ENCODE results near the gene APBA2.

DNA sequence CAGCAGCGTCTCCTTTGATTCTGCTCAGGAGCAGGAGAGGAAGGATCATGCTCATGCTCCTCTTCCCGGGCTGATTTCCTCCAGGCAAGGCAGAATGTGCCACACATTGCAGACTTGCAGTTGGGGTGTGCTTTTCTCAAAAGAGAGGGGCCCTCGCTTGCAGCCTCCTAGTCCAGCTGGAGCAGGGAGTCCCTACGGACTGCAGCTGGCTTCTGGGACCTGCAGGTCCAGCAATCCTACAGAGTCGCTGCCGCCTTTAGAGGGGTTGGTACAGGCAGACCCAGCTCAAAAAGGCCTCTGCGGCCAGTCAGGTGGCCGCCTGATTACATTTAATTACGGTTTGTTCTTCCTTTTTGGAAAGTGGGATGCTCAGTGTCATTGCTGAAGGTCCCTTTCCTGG lies 210.0 kb downstream of the APBA2 start:
- TF ChIP-seq, protein P1, sequence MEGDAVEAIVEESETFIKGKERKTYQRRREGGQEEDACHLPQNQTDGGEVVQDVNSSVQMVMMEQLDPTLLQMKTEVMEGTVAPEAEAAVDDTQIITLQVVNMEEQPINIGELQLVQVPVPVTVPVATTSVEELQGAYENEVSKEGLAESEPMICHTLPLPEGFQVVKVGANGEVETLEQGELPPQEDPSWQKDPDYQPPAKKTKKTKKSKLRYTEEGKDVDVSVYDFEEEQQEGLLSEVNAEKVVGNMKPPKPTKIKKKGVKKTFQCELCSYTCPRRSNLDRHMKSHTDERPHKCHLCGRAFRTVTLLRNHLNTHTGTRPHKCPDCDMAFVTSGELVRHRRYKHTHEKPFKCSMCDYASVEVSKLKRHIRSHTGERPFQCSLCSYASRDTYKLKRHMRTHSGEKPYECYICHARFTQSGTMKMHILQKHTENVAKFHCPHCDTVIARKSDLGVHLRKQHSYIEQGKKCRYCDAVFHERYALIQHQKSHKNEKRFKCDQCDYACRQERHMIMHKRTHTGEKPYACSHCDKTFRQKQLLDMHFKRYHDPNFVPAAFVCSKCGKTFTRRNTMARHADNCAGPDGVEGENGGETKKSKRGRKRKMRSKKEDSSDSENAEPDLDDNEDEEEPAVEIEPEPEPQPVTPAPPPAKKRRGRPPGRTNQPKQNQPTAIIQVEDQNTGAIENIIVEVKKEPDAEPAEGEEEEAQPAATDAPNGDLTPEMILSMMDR (conservative IDR thresholded peaks at IDR 0.05; ENCODE audit: low read depth, low read length): no peak
- TF ChIP-seq EZH2 (IDR thresholded peaks at IDR 0.05; ENCODE audit: borderline replicate concordance, low read depth, low read length, poor library complexity, severe bottlenecking): no peak
